Transverse colon (tissue), 4 donors: ENCODE measurements around the gene BCO1.

Source experiments
- EP300 ChIP-seq: sonication (generic); formaldehyde crosslinking; IDR thresholded peaks from one replicate; pipeline ENCODE4 v1.6.1; 2017; ENCODE audit warnings: antibody characterized with exemption, low read depth
- POLR2A ChIP-seq: fragments of 450-650 bp; IDR thresholded peaks from one replicate; pipeline ENCODE4 v1.6.1; 2016; ENCODE audit warnings: antibody characterized with exemption, mild to moderate bottlenecking, moderate library complexity
- POLR2AphosphoS5 ChIP-seq, 3 donors: sonication (generic); formaldehyde crosslinking; IDR thresholded peaks; one replicate each; pipeline ENCODE4 v1.6.1; 2016; ENCODE audit warnings: antibody characterized with exemption in 3 of 3
- TF ChIP-seq, protein P1 (sequence below), 5 experiments: fragments of 200-600 bp in 3 of 5; fragments of 450-650 bp in 2 of 5; sonication (generic) in 3 of 5; IDR thresholded peaks; 1 replicate in 2 of 5; 2 replicates in 3 of 5; pipeline ENCODE4 v1.5.1; 2016 to 2017; ENCODE audit warnings: antibody characterized with exemption in 5 of 5, inconsistent platforms in 3 of 5, mild to moderate bottlenecking in 2 of 5, moderate library complexity in 1 of 5

DNA sequence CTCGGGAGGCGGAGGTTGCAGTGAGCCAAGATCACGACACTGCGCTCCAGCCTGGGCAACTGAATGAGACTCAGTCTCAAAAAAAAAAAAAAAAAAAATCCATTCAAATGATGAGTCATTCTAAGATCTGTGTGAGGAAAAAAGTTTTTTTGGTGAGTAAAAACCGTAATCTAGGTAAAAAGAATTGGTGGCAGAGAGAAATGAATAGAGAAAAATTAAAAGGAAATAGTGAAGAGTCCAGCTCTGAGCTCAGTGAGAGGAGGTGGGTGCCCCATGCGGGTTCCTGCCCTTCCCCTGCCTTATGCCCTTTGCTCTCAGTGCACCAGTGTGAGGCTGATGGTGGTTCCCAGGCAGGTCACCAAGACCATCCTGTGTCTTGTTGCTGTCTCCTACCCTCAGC is 97.2 kb downstream of the BCO1 start:
- TF ChIP-seq POLR2A (no peak), EP300 (no peak), POLR2AphosphoS5 (IDR thresholded peaks at IDR 0.05) (no peak)
- TF ChIP-seq, protein P1, sequence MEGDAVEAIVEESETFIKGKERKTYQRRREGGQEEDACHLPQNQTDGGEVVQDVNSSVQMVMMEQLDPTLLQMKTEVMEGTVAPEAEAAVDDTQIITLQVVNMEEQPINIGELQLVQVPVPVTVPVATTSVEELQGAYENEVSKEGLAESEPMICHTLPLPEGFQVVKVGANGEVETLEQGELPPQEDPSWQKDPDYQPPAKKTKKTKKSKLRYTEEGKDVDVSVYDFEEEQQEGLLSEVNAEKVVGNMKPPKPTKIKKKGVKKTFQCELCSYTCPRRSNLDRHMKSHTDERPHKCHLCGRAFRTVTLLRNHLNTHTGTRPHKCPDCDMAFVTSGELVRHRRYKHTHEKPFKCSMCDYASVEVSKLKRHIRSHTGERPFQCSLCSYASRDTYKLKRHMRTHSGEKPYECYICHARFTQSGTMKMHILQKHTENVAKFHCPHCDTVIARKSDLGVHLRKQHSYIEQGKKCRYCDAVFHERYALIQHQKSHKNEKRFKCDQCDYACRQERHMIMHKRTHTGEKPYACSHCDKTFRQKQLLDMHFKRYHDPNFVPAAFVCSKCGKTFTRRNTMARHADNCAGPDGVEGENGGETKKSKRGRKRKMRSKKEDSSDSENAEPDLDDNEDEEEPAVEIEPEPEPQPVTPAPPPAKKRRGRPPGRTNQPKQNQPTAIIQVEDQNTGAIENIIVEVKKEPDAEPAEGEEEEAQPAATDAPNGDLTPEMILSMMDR (IDR thresholded peaks at IDR 0.05): no peak
